ENCODE measurements around the gene STIP1.
"Not testable (repeated sequence)": the region's sequence is repeated elsewhere in the genome, so short reads cannot be mapped to it uniquely, and the experiment has no call there.

The STIP1 gene

DNA sequence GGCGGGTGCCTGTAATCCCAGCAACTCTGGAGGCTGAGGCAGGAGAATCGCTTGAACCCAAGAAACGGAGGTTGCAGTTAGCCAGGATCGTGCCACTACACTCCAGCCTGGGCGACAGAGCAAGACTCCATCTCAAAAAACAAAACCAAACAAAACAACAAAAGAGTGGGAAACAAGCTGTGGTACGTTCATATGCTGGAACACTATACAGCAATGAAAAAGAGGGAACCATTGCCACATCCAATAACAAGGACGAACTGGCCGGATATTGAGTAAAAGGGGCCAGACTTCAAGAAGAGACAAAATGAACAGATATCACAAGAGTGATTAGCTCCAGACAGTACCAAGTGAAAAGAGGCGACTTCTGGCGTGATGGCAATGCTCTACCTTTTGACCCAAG is 24.9 kb upstream of the STIP1 start:
- FAIRE-seq = no peak

DNA sequence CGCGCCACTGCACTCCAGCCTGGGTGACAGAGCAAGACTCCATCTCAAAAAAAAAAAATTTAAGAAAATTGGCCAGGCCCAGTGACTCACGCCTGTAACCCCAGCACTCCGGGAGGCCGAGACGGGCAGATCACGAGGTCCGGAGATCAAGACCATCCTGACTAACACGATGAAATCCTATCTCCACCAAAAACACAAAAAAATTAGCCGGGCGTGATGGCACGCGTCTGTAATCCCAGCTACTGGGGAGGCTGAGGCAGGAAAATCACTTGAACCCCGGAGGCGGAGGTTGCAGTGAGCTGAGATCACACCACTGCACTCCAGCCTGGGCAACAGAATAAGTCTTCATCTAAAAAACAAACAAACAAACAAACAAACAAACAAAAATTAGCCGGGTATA is 23.2 kb upstream of the STIP1 start:
- FAIRE-seq = not testable (repeated sequence)

DNA sequence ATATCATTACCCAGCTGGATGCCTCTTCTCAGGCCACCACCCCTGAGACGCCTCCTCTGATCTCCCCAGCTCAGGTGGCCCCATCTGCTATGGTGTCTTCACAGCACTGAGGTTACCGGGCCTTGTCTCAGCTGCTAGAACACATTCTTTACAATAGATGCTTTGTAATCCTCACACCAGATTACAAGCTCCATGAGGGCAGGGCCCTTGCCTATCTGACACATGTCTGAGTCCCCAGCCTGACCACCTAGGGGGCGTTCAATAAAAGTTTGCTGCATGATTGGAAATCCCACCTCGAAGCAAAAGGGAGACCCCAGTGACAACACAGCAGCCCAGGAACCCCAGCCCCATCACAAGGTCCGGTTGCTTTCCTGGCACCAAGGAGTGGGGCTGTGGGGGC is 22.0 kb upstream of the STIP1 start:
- no peak for FAIRE-seq

DNA sequence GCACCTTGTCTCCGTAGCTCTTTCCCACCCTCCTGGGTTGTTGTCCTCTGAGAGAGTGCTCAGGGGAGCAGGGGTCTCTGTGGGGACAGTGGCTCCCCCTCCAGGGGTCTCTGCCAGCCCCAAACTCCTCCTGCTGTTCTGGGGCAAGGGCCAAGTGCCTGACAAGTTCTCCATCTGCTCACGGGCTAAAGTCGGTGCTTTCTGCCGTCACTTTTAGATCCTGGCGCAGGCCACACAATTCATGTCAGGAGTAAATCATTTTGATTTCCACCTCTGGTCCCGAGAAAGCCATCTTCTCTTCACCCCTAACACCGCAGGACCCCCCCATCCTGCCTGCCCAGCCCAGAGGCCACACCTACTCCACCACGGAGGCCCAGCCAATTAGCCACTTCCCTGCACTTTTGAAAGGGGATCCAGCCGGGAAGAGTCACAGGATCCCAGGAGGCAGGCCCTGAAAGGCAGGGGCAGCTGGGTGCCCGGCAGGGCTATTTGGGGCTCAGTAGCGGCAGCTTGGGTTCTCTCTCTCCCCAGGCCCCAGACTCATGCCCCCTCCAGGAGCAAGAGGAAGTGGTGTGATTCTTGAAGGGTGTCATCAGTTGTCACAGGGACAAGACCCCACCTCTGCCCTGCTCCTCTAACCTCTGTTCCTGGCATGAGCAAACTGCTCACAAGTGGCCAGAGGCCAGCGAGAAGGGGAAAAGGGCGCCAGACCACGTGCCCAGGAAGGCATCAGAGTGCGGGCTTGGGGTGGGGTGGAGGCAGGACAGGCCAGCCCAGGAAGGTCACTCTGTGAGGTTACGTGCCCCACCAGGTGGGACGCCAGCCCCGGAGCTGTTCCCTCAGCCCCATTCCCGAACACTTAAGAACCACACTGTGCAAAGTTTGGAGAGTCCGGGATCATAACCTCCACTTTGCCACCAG is 21.3 kb upstream of the STIP1 start:
- FAIRE-seq = no peak

DNA sequence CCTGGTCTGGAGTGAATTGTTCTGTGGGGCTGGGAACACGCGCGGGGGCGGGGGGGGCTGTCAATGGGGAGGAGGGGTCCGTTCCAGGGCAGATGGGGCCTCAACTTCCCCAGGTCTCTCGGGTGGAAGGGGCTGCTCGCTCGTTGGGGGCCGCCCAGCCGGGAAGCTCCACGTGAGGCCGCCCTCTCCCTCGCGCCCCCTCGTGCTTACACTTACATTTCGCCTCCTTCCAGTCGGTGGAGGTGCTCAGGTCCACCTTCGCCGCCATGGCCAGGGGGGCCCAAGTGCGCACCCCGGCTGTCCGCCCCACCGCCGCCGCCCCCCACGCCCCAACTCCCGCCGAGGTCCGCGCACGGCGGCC is 20.5 kb upstream of the STIP1 start:
- FAIRE-seq = no peak

DNA sequence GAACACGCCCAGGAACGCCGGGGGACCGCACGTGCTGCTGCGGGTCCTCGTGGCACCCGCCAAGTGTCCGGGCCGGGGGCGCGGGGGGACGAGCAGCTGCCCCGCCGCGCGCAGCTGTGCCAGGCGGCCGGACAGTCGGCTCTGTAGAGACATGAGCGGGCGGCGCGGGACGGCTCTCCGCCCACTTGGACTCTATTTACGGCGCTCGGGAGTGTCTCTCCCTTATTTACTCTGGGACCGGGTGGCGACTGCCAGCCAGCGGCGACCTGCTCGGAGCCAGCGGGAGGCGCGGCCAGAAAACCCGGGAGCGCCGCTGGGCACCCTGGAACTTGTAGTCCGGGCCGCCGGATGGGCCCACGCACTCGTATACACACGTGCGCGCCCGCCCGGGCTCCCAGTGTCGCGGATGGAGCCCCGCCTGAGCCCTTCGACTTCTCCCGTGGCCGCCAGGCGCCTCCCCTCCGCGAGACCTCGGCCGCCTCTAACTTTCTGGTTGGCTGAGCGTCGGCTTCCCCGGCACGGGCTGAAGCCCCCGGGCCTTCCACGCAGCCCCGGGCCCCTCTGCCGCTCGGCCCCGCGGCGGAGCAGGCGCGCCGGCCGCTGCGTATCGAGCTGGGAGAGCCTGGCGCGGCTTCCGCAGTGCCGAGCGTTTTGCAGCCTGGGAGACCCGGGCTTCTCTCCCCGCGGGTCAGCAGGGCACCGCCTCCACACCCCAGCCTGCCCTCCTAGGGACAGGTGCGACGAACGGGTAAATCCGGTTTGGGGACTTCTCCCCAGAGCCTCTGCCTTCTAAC is 19.9 kb upstream of the STIP1 start, which contains the start of gene MACROD1:
TSS of gene MACROD1 (minus strand) at position 272 of the 794 bp plus-strand sequence. CDS start at position 153, 119 bp downstream.
- FAIRE-seq = no peak

DNA sequence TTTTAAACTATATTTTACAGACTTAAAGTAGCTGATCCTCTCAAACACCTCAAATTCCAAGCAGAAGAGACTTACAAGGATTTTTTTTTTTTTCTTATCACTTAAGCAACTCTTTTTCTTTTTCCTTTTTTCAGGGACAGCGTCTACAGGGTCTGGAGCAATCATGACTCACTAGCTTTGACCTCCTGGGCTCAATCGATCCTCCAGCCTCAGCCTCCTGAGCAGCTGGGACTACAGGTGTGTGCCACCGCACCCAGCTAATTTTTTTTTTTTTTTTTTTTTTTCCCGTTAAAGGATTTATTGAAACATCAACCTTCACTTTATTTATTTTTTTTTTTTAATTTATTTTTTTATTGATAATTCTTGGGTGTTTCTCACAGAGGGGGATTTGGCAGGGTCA is 15.6 kb upstream of the STIP1 start:
- no peak for FAIRE-seq

DNA sequence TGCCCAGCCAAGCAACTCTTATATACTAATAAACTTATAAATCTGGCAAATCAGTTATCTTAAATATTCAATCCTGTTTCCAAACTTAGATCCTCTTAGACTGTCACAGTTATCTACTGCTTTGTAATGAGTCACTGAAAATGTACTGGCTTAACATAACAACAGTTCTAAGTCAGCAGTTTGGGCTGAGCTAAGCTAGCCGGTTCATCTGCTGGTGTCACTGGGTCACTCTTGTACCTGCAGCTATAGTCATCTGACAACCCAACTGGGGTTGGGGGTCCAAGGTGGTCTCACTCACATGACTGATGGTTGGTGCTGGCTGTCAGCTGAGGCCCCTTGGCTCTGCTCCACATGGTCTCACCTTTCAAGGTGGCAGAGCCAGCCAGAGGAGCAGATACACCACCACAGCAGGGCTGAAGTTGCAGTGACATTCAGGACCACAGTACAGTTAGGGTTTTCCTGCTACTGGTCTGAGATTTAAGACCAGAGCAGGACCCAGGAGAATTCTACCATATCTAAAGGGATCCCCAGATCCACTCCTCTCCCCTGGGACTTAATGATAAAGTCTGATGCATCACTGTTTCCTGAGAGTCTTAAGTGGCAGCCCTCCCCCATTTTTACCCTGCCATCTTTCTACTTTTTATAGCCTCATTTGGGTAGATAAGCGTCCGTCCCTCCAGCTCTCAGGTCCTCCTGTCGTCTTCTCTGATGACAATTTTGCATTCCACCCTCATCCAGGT is 12.2 kb upstream of the STIP1 start:
- no peak for FAIRE-seq

DNA sequence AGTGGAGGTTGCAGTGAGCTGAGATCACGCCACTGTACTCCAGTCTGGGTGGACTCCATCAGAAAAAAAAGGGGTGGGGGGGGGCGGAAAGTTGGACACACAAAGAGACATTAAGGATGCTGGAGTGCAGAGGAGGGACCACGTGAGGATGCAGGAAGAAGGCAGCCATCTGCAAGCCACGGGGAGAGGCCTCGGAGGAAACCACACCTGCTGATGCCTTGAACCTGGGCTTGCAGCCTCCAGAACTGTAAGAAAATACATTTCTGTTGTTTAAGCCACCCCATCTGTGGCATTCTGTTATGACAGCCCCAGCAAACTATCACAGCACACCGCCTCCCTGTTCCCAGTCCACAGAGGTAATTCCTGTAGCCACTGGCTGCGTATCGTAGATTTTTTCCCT is 9.2 kb upstream of the STIP1 start:
- no peak for FAIRE-seq

DNA sequence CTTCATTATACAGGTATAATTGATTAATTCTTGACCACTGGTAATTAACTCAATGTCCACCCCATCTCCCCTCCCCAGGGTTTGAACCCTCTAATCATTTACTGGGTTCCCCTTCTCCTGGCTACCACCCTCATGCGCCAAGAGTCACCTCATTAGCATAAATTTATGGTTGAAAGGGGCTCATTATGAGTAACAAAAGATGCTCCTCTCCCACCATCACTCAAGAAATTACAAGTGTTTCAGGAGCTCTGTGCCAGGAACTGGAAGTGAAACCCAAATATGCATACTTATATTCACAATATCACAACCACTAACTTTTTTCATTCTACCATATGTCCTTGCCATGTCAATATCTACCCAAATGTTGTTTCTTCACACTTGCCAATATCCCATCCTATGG is 7.8 kb upstream of the STIP1 start:
- FAIRE-seq = no peak

DNA sequence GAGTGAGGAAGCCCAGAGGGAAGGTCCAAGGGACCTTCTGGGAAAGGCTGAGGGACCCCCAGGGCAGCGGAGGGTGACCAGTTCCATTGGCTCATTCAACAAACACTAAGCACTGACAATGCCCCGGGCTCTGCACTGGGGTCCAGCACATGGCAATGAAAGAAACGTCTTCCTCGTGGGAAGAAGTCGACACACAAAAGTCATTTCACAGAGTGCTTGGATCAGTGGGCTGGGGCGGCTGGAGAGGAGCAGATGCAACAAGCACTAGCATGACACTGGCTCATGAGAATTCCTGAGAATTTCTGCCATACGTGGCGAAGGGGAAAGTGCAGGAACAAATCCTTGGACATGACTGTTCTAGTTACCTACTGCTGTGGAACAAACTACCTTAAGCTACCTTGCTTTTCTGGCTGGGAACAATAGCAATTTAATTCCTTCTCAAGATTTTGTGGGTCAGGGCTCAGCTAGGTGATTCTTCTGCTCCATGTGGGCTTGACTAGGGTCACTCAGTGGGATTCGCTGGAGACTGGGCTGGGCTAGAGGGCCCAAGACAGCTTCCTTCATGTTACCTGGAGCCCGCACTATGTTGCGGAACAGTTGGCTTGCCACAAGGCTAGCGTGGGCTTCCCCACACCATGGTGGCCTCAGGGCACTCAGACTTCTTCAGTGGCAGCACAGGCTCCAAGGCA is 6.9 kb upstream of the STIP1 start:
- no peak for FAIRE-seq

DNA sequence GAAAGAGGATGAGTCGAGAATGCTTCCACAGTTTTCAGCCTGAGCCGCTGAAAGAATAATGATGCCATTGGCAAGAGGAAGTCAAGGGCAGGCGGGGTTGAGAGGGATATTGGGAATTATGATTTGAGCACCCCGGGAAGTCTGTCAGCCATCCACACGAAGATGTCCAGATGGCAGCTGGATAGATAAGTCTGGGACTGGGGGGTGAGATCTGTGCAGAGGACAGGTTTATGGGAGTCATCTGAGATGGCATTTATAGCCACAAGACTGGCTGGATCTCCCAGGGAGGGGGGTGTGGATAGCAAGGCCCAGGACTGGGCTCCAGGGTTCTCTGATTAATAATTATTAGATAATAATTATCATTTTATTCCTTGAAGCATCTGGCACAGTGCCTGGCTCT is 5.1 kb upstream of the STIP1 start:
- FAIRE-seq = no peak

DNA sequence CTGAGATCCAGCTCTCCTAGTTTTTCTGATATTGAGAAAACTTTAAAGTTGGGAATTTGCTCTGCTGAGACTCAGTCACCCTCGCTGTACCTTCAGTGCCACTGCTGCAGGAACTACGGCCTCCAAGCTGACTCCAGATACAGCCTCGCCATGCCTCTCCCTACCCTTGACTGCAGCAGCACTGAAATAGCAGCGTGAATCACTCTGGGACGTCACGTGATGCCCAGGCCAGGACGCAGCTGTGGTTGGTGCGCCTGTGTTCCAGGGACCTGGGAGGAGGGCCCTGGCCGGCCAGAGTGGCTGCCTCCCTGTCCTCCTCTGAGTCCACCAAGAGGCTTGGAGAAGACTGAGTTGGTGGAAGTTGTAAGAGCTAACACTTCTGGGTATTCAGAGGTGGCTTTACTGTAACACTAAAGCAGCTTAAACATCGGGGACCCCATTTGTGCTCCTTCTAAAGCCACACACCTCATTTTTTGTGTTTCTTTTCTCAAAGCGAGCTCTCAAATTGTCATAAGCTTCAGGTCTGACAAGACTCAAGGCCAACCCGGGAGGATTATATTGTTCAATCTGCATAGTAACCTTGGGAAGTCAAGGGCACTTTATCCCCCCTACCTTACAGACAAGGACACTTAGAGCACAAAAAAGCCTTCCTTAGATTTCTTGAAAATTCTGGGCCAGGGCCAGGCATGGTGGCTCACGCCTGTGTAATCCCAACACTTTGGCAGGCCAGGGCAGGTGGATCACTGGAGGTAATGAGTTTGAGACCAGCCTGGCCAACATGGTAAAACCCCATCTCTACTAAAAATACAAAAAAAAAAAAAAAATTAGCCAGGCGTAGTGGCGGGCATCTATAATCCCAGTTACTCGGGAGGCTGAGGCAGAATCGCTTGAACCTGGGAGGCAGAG is 4.2 kb upstream of the STIP1 start:
- FAIRE-seq = no peak

DNA sequence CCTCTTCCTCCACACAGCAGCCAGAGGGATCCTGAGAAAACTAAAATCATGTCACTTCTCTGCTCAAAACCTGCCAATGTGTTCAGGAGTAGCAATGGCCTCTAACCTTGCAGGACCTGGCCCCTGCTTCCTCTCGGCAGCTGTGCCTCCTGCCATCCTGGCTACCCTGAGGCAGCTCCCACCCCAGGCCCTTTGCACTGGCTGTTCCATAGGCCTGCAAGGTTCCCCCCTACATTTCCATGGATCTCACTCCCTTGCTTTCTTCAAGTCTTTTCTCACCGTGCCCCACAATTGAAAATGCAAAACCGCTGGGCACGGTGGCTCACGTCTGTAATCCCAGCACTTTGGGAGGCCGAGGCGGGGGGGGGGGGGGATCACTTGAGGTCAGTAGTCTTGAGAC is 2.1 kb upstream of the STIP1 start:
- FAIRE-seq = no peak

DNA sequence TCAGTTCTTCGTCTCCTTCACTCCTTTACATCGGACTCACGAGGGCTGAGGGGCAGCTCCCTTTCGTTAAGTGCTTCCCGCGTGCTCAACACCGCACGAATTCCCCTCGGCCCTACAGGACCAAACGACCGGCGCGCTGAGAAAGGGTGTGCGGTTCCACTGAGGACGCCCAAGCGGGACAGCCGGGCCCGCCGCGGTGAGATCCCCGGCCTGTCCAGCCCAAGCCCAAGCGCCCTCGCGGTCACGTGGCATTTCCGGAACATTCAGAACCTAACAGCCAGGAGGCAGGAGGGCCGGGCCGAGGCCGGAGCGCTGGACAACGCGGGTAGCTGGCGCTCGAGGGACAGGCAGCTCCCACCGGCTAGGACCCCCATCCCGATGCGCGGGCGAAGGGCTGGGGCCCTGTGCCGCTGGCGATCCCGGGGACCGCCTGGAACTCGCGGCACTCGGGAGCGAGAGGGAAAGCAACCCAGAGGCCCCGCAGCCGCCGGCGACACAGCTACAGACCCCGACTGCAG is 737 bp upstream of the STIP1 start:
- FAIRE-seq = no peak

DNA sequence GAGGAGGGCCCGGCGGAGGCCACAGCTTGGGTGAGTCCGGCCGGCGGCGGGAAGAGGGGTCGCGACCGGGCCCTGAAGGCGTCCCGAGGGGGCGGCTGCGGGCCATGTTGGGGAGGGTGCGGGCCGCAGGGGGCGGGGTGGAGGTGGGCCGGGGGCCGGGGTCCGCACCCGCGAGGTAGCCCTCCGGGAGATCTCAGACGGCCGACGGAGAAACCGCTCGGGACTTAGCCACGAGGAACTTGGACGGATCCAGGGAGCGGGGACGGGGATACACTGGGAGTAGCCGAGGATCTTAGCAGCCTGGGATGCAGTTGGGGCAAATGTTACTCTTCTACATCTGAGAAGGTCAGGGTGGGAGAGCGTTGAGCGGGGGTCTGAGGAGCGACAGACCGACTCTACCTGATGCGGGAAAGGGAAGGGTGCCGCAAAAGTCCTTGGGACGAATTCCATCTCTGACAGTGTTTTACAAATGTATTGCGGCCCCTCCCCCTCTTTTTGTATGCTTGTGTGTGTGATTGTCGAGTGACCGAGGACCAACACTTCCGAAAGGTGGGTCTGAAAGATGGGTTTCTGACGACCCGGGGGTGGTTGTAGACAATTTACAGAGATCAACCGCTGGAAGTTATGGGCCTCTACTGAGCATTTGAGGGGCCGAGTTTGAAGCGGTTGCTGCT is 658 bp downstream of the STIP1 start:
- no peak for FAIRE-seq

DNA sequence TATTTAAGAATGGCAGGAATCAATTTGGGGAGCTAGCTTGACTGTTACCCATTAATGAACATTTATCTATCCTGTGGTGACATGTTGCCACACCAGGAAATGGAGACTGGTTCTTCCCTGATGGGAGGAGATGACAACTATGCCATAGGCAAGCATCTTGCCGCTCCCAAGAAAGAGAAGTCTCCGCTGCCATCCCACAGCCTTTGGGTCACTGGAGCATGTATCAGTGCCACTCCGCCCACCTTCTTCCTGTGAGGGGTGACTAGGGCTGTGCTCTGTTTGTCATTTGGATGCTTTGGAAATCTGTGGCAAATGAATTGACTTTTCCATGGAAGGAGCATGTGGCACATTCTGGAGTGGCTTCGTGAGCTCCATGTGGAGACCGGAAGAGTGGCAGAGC is 6.5 kb downstream of the STIP1 start:
- FAIRE-seq = no peak

DNA sequence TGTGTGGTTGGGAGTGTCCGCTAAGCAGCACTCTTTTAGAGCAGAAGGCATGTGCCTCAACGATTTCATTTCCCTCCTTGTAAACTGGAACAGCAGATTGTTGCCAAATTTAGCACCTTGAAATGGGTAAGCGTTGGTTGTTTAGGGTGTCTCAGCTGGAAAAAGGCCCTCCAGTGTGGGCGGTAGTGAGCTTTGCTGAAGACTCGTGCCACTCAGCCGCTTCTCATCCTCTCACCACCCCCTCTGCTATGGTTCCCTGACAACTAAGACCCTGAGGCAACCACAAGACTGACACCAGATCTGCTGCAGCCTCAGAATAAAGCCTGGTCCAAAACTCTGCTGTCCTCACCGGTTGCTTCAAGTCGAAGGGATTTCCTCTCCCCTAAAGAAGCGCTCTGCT is 10.7 kb downstream of the STIP1 start:
- no peak for FAIRE-seq

DNA sequence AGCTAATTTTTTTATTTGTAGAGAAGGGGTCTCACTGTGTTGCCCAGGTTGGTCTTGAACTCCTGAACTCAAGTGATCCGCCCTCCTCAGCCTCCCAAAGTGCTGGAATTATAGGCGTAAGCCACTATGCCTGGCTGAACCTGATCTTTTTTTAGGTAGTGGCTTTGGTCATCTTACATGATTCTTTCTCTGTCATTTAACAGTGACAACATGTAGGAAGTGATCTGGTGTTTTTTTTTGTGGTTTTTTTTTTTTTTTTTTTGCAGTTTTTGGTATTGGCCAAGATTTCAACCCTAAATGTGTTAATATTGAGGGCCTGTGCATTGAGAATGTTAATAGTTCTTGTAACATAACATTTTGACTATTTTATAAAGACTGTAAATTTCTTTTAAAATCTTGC is 12.5 kb downstream of the STIP1 start:
- FAIRE-seq = no peak

DNA sequence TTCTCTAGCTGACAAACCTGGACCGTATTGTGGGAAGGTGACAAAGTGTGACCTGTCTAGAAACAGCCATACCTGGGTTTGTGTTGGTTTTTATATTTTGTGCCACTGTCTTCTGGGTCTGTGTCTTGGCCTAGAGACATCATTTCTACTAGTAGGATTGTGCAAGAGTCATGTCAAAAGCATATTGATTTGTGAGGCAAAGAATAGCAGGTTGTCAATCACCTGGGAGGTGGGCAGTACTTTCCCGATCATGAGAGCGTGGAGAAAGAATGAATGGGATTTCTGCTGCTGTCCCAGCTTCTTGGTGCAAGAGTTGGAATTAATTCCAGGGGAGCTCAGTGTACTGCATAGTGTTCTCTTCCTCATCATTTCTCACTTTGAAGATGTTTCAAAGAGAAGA is 15.6 kb downstream of the STIP1 start:
- no peak for FAIRE-seq

DNA sequence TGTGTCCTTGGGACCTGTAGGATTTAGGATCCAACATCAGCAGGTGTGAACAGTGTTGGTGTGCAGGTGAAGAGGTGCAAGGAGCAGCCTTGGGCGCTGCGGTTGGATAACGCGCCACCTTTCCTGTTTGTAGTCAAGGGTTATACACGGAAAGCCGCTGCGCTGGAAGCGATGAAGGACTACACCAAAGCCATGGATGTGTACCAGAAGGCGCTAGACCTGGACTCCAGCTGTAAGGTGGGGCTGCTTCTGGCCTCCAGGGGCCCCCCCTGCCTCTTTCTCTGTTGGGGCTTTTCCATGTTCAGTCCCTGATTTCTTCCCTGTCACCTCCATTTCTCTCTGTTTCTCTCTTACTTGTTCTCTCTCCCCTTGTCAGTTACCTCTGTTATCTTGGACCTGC is 17.0 kb downstream of the STIP1 start:
- FAIRE-seq = no peak
